HepG2 (cell line): ENCODE measurements around the gene METTL15. TPM values are rescaled to one million over a fixed set of nuclear protein-coding genes. Genes with fewer than 3 reads are reported as not detected.

Source experiments
- BHLHE40 ChIP-seq: IDR thresholded peaks from 2 replicates; pipeline ENCODE4 v1.6.1; 2011; ENCODE audit warnings: low read length, improper control_type of control experiment
- KLF11 ChIP-seq: IDR thresholded peaks from 2 replicates; pipeline ENCODE4 v1.6.1; 2016; ENCODE audit warnings: missing compliant biosample characterization
- MTF1 ChIP-seq: sonication (generic); formaldehyde crosslinking; IDR thresholded peaks from 2 replicates; pipeline ENCODE4 v1.5.0; 2020; ENCODE audit warnings: missing genetic modification reagents
- MXD4 ChIP-seq: IDR thresholded peaks from 2 replicates; pipeline ENCODE4 v1.6.1; 2016; ENCODE audit warnings: mild to moderate bottlenecking, missing biosample characterization, missing genetic modification reagents
- NFATC3 ChIP-seq: sonication (generic); formaldehyde crosslinking; IDR thresholded peaks from 2 replicates; pipeline ENCODE4 v1.5.1; 2020; ENCODE audit warnings: mild to moderate bottlenecking, missing genetic modification reagents
- NPAS2 ChIP-seq: sonication (generic); formaldehyde crosslinking; IDR thresholded peaks from 2 replicates; pipeline ENCODE4 v1.8.0; 2022; ENCODE audit warnings: mild to moderate bottlenecking, missing genetic modification reagents, borderline replicate concordance
- NR2F1 ChIP-seq, 2 experiments: fragments of 450-650 bp in 1 of 2; formaldehyde crosslinking in 1 of 2; IDR thresholded peaks; 2 replicates each; pipeline versions ENCODE4 v1.5.0 to v1.6.1; 2016 to 2020; ENCODE audit warnings: mild to moderate bottlenecking in 1 of 2, missing compliant biosample characterization in 1 of 2, missing genetic modification reagents in 1 of 2, moderate library complexity in 1 of 2
- PLRG1 ChIP-seq: fragments of 450-650 bp; conservative IDR thresholded peaks from 2 replicates; pipeline ENCODE4 v1.6.1; 2016
- RFX1 ChIP-seq: fragments of 450-650 bp; IDR thresholded peaks from 2 replicates; pipeline ENCODE4 v1.6.1; 2017
- SMYD3 ChIP-seq: sonication (generic); formaldehyde crosslinking; IDR thresholded peaks from 2 replicates; pipeline ENCODE4 v1.8.1; 2023; ENCODE audit warnings: mild to moderate bottlenecking, missing genetic modification reagents
- SSRP1 ChIP-seq: IDR thresholded peaks from 2 replicates; pipeline ENCODE4 v1.6.1; 2016; ENCODE audit warnings: control low read depth
- TEAD3 ChIP-seq: optimal IDR thresholded peaks from 2 replicates; pipeline ENCODE3; 2016; ENCODE audit warnings: borderline replicate concordance
- TRIM24 ChIP-seq: sonication (generic); formaldehyde crosslinking; IDR thresholded peaks from 2 replicates; pipeline ENCODE4 v1.8.0; 2022; ENCODE audit warnings: mild to moderate bottlenecking, missing genetic modification reagents
- ZKSCAN5 ChIP-seq: sonication (generic); formaldehyde crosslinking; IDR thresholded peaks from 2 replicates; pipeline ENCODE4 v1.5.1; 2020; ENCODE audit warnings: mild to moderate bottlenecking, missing genetic modification reagents
- ZNF337 ChIP-seq: sonication (generic); formaldehyde crosslinking; IDR thresholded peaks from 2 replicates; pipeline ENCODE4 v1.5.1; 2020; ENCODE audit warnings: missing genetic modification reagents, low read depth, mild to moderate bottlenecking, borderline replicate concordance
- ZNF747 ChIP-seq: sonication (generic); formaldehyde crosslinking; IDR thresholded peaks from 2 replicates; pipeline ENCODE4 v1.8.1; 2023; ENCODE audit warnings: missing genetic modification reagents, mild to moderate bottlenecking, borderline replicate concordance
- polyA plus RNA-seq, 8 experiments: library from polyadenylated mRNA; depleted of rRNA in 3 of 8; stranded (reverse) in 7 of 8; unstranded in 1 of 8; fragments of >200 nt; fragmentation: Illumina TruSeq in 4 of 8; extraction: Trizol in 4 of 8; gene quantifications; 2 replicates each; pipeline versions ENCODE4 v1.2.1 to v1.2.3, GENCODE V29; 2011 to 2016; ENCODE audit warnings: low read depth in 4 of 8, missing spikeins in 1 of 8, mixed read lengths in 1 of 8; ENCODE audit not compliant: insufficient read depth in 1 of 8
- total RNA-seq, 5 experiments: library from RNA; depleted of rRNA; stranded (reverse); fragments of >200 nt; fragmentation: Illumina TruSeq; extraction: Trizol; gene quantifications; 2 replicates each; pipeline ENCODE4 v1.2.3, GENCODE V29; 2016; ENCODE audit warnings: low read depth in 1 of 5
- TF ChIP-seq, protein P1 (sequence below): sonication (generic); formaldehyde crosslinking; IDR thresholded peaks from 2 replicates; pipeline ENCODE4 v1.8.0; 2022; ENCODE audit warnings: mild to moderate bottlenecking, missing genetic modification reagents; ENCODE audit not compliant: insufficient replicate concordance
- TF ChIP-seq, protein P2 (sequence below): IDR thresholded peaks from 2 replicates; pipeline ENCODE4 v1.4.0; 2020; ENCODE audit warnings: mild to moderate bottlenecking, missing genetic modification reagents
- TF ChIP-seq, protein P3 (sequence below): sonication (generic); formaldehyde crosslinking; IDR thresholded peaks from 2 replicates; pipeline ENCODE4 v1.9.0; 2021; ENCODE audit warnings: missing genetic modification reagents, mild to moderate bottlenecking, borderline replicate concordance
- TF ChIP-seq, protein P4 (sequence below): sonication (generic); formaldehyde crosslinking; IDR thresholded peaks from 2 replicates; pipeline ENCODE4 v1.5.0; 2020; ENCODE audit warnings: mild to moderate bottlenecking, missing genetic modification reagents, moderate library complexity
- TF ChIP-seq, protein P5 (sequence below): sonication (generic); formaldehyde crosslinking; IDR thresholded peaks from 2 replicates; pipeline ENCODE4 v1.4.0; 2020; ENCODE audit warnings: mild to moderate bottlenecking, missing genetic modification reagents

METTL15 gene
- total and polyA plus RNA-seq, 2 of the 13 experiments (the other 11 are each of a cell fraction or from before 2014, with no cell fraction given), result 6.5 to 14.0 TPM

DNA sequence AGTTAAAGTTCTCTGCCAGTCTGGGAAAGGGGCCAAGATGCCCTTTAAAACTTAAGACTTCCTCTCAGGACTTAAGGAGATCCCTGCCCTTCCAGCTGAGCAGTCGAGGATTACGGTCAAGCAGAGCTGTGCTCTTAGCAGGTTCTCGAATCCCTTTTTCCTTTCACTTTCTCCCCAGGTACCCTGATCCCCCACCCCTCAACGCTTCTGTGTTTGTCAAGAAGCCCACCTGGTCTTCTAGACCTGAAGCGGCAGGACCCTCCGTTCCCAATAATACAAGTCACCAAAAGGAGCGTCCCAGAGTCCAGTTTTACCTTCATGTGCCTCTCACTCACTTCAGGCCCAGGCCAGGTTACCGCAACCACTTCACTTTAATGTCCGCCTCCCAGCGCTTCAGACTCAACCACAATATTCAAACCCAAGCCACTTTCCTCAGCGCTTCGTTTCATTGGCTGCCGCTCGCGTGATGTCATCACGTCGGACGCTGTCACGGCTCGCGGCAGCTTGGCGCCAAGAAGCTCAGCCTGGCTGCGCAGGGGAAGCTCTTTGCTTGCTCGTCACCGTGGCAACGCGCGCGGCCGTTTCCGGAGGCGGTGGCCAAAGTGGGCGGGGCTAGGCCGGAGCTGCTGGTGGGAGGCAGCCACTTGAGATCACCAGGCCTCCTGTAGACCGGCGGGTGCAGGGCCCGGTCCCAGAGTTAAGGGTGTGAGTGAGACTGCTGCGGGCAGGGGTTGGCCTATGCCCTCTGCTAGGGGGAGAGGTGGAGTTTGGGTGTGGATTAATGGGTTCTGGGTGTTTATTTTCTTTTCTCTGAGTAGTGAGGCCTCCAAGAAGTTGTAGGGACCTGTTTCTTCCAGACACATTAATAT lies at the start of gene METTL15, which contains the start of gene KIF18A (continued):
- TF ChIP-seq, protein P1, sequence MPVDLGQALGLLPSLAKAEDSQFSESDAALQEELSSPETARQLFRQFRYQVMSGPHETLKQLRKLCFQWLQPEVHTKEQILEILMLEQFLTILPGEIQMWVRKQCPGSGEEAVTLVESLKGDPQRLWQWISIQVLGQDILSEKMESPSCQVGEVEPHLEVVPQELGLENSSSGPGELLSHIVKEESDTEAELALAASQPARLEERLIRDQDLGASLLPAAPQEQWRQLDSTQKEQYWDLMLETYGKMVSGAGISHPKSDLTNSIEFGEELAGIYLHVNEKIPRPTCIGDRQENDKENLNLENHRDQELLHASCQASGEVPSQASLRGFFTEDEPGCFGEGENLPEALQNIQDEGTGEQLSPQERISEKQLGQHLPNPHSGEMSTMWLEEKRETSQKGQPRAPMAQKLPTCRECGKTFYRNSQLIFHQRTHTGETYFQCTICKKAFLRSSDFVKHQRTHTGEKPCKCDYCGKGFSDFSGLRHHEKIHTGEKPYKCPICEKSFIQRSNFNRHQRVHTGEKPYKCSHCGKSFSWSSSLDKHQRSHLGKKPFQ (CRISPR knock-in tag), result no peak
- TF ChIP-seq PLRG1 (no peak), SSRP1 (no peak), BHLHE40 (no peak), NFATC3 (CRISPR knock-in tag) (0 out of 2 replicates have a peak, but pooled peaks have one; percentile 78), NPAS2 (CRISPR knock-in tag) (no peak), SMYD3 (CRISPR knock-in tag) (peak; percentile 89; the same call in 1 of the 2 replicates), TRIM24 (CRISPR knock-in tag) (no peak), ZNF747 (peak; percentile 46; the same call in 1 of the 2 replicates), MXD4 (peak; percentile 91), NR2F1 (CRISPR knock-in tag; IDR thresholded peaks at IDR 0.05) (no peak), ZKSCAN5 (CRISPR knock-in tag) (no peak), KLF11 (CRISPR knock-in tag) (no peak), TEAD3 (CRISPR knock-in tag) (peak; percentile 45), MTF1 (CRISPR knock-in tag) (no peak), ZNF337 (CRISPR knock-in tag) (0 out of 2 replicates have a peak, but pooled peaks have one; percentile 58), RFX1 (peak; percentile 98)
- TF ChIP-seq, protein P2, sequence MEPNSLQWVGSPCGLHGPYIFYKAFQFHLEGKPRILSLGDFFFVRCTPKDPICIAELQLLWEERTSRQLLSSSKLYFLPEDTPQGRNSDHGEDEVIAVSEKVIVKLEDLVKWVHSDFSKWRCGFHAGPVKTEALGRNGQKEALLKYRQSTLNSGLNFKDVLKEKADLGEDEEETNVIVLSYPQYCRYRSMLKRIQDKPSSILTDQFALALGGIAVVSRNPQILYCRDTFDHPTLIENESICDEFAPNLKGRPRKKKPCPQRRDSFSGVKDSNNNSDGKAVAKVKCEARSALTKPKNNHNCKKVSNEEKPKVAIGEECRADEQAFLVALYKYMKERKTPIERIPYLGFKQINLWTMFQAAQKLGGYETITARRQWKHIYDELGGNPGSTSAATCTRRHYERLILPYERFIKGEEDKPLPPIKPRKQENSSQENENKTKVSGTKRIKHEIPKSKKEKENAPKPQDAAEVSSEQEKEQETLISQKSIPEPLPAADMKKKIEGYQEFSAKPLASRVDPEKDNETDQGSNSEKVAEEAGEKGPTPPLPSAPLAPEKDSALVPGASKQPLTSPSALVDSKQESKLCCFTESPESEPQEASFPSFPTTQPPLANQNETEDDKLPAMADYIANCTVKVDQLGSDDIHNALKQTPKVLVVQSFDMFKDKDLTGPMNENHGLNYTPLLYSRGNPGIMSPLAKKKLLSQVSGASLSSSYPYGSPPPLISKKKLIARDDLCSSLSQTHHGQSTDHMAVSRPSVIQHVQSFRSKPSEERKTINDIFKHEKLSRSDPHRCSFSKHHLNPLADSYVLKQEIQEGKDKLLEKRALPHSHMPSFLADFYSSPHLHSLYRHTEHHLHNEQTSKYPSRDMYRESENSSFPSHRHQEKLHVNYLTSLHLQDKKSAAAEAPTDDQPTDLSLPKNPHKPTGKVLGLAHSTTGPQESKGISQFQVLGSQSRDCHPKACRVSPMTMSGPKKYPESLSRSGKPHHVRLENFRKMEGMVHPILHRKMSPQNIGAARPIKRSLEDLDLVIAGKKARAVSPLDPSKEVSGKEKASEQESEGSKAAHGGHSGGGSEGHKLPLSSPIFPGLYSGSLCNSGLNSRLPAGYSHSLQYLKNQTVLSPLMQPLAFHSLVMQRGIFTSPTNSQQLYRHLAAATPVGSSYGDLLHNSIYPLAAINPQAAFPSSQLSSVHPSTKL, result peak; percentile 50
- TF ChIP-seq, protein P3, sequence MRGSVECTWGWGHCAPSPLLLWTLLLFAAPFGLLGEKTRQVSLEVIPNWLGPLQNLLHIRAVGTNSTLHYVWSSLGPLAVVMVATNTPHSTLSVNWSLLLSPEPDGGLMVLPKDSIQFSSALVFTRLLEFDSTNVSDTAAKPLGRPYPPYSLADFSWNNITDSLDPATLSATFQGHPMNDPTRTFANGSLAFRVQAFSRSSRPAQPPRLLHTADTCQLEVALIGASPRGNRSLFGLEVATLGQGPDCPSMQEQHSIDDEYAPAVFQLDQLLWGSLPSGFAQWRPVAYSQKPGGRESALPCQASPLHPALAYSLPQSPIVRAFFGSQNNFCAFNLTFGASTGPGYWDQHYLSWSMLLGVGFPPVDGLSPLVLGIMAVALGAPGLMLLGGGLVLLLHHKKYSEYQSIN (CRISPR knock-in tag), result no peak
- TF ChIP-seq, protein P4, sequence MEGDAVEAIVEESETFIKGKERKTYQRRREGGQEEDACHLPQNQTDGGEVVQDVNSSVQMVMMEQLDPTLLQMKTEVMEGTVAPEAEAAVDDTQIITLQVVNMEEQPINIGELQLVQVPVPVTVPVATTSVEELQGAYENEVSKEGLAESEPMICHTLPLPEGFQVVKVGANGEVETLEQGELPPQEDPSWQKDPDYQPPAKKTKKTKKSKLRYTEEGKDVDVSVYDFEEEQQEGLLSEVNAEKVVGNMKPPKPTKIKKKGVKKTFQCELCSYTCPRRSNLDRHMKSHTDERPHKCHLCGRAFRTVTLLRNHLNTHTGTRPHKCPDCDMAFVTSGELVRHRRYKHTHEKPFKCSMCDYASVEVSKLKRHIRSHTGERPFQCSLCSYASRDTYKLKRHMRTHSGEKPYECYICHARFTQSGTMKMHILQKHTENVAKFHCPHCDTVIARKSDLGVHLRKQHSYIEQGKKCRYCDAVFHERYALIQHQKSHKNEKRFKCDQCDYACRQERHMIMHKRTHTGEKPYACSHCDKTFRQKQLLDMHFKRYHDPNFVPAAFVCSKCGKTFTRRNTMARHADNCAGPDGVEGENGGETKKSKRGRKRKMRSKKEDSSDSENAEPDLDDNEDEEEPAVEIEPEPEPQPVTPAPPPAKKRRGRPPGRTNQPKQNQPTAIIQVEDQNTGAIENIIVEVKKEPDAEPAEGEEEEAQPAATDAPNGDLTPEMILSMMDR, result no peak
- TF ChIP-seq, protein P5, sequence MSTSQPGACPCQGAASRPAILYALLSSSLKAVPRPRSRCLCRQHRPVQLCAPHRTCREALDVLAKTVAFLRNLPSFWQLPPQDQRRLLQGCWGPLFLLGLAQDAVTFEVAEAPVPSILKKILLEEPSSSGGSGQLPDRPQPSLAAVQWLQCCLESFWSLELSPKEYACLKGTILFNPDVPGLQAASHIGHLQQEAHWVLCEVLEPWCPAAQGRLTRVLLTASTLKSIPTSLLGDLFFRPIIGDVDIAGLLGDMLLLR (CRISPR knock-in tag), result no peak
